Measurements from ENCODE around the gene ECSCR.
A peak's percentile ranks its signal among the peaks of the same experiment; 100 is the strongest.

The ECSCR gene

GRCh38 chr5:139438707-139439012 is 23.9 kb downstream of the ECSCR start:
- Histone ChIP-seq H3K27ac (ENCODE audit: low read length) (no peak overlapping the region), H3K4me1 (ENCODE audit: insufficient read depth, low read length) (peaks cover 7% of the 10 kb centered on the region; the same call in 1 of the 2 replicates), H3K36me3 (ENCODE audit: insufficient read depth, low read depth, low read length) (peaks cover 6% of the 10 kb centered on the region; the same call in 1 of the 2 replicates), H3K9me3 (ENCODE audit: insufficient read depth, low read depth, low read length) (no peaks in the 10 kb centered on the region), H3K4me3 (ENCODE audit: low read length) (peak overlapping the region; percentile 94), H3K9ac (ENCODE audit: low read depth, low read length) (peak overlapping the region; percentile 46; the same call in 1 of the 2 replicates), H3K27me3 (ENCODE audit: insufficient read depth, low read length) (no peaks in the 10 kb centered on the region)

- no peak overlapping the region for H3K9ac ChIP-seq (ENCODE audit: low read depth, low read length)
- no peak overlapping the region for H3K4me3 ChIP-seq (ENCODE audit: low read length)
- peaks cover 14% of the 10 kb centered on the region; the same call in 1 of the 2 replicates for H3K36me3 ChIP-seq (ENCODE audit: insufficient read depth, low read depth, low read length)
- no peaks in the 10 kb centered on the region for H3K9me3 ChIP-seq (ENCODE audit: insufficient read depth, low read depth, low read length)
- peaks cover 7% of the 10 kb centered on the region; the same call in 1 of the 2 replicates for H3K4me1 ChIP-seq (ENCODE audit: insufficient read depth, low read length)
- H3K27me3 ChIP-seq (ENCODE audit: insufficient read depth, low read length): no peaks in the 10 kb centered on the region
- no peak overlapping the region for H3K27ac ChIP-seq (ENCODE audit: low read length)
Measured at GRCh38 chr5:139435676-139436075, 26.9 kb downstream of the ECSCR start.

GRCh38 chr5:139431706-139432105 is 30.8 kb downstream of the ECSCR start:
- Histone ChIP-seq H3K9me3 (ENCODE audit: insufficient read depth, low read depth, low read length) (no peaks in the 10 kb centered on the region), H3K36me3 (ENCODE audit: insufficient read depth, low read depth, low read length) (peaks cover 34% of the 10 kb centered on the region), H3K4me1 (ENCODE audit: insufficient read depth, low read length) (no peaks in the 10 kb centered on the region)

GRCh38 chr5:139430015-139430414 is 32.5 kb downstream of the ECSCR start:
- H3K27me3 ChIP-seq (ENCODE audit: insufficient read depth, low read length): no peaks in the 10 kb centered on the region
- H3K9ac ChIP-seq (ENCODE audit: low read depth, low read length): no peak overlapping the region
- H3K4me3 ChIP-seq (ENCODE audit: low read length): no peak overlapping the region
- no peak overlapping the region for H3K27ac ChIP-seq (ENCODE audit: low read length)
- H3K9me3 ChIP-seq (ENCODE audit: insufficient read depth, low read depth, low read length): no peaks in the 10 kb centered on the region
- peaks cover 49% of the 10 kb centered on the region for H3K36me3 ChIP-seq (ENCODE audit: insufficient read depth, low read depth, low read length)
- no peaks in the 10 kb centered on the region for H3K4me1 ChIP-seq (ENCODE audit: insufficient read depth, low read length)

More at GRCh38 chr5:139431706-139432105, 30.8 kb downstream of the ECSCR start:
- H3K27me3 ChIP-seq (ENCODE audit: insufficient read depth, low read length): no peaks in the 10 kb centered on the region
- H3K27ac ChIP-seq (ENCODE audit: low read length): no peak overlapping the region
- H3K4me3 ChIP-seq (ENCODE audit: low read length): no peak overlapping the region
- no peak overlapping the region for H3K9ac ChIP-seq (ENCODE audit: low read depth, low read length)

- Histone ChIP-seq H3K4me3 (ENCODE audit: low read length) (no peak overlapping the region), H3K9me3 (ENCODE audit: insufficient read depth, low read depth, low read length) (no peaks in the 10 kb centered on the region), H3K27me3 (ENCODE audit: insufficient read depth, low read length) (no peaks in the 10 kb centered on the region), H3K27ac (ENCODE audit: low read length) (no peak overlapping the region), H3K9ac (ENCODE audit: low read depth, low read length) (no peak overlapping the region), H3K4me1 (ENCODE audit: insufficient read depth, low read length) (no peaks in the 10 kb centered on the region), H3K36me3 (ENCODE audit: insufficient read depth, low read depth, low read length) (peaks cover 69% of the 10 kb centered on the region)
Measured at GRCh38 chr5:139426203-139426885, 36.2 kb downstream of the ECSCR start.

GRCh38 chr5:139425497-139425896 is 37.0 kb downstream of the ECSCR start:
- no peaks in the 10 kb centered on the region for H3K4me1 ChIP-seq (ENCODE audit: insufficient read depth, low read length)
- H3K27ac ChIP-seq (ENCODE audit: low read length): no peak overlapping the region
- H3K4me3 ChIP-seq (ENCODE audit: low read length): no peak overlapping the region
- peaks cover 76% of the 10 kb centered on the region for H3K36me3 ChIP-seq (ENCODE audit: insufficient read depth, low read depth, low read length)
- no peaks in the 10 kb centered on the region for H3K9me3 ChIP-seq (ENCODE audit: insufficient read depth, low read depth, low read length)
- no peak overlapping the region for H3K9ac ChIP-seq (ENCODE audit: low read depth, low read length)
- no peaks in the 10 kb centered on the region for H3K27me3 ChIP-seq (ENCODE audit: insufficient read depth, low read length)

- H3K4me1 ChIP-seq (ENCODE audit: insufficient read depth, low read length): peaks cover 8% of the 10 kb centered on the region; the same call in 1 of the 2 replicates
- peaks cover 74% of the 10 kb centered on the region for H3K36me3 ChIP-seq (ENCODE audit: insufficient read depth, low read depth, low read length)
- H3K27ac ChIP-seq (ENCODE audit: low read length): no peak overlapping the region
- no peaks in the 10 kb centered on the region for H3K27me3 ChIP-seq (ENCODE audit: insufficient read depth, low read length)
- H3K9me3 ChIP-seq (ENCODE audit: insufficient read depth, low read depth, low read length): no peaks in the 10 kb centered on the region
- no peak overlapping the region for H3K9ac ChIP-seq (ENCODE audit: low read depth, low read length)
- no peak overlapping the region for H3K4me3 ChIP-seq (ENCODE audit: low read length)
Measured at GRCh38 chr5:139422307-139422893, 40.1 kb downstream of the ECSCR start.

- Histone ChIP-seq H3K9ac (ENCODE audit: low read depth, low read length) (no peak overlapping the region), H3K27me3 (ENCODE audit: insufficient read depth, low read length) (no peaks in the 10 kb centered on the region), H3K4me1 (ENCODE audit: insufficient read depth, low read length) (peaks cover 8% of the 10 kb centered on the region; the same call in 1 of the 2 replicates), H3K9me3 (ENCODE audit: insufficient read depth, low read depth, low read length) (no peaks in the 10 kb centered on the region), H3K4me3 (ENCODE audit: low read length) (no peak overlapping the region), H3K27ac (ENCODE audit: low read length) (no peak overlapping the region), H3K36me3 (ENCODE audit: insufficient read depth, low read depth, low read length) (peaks cover 60% of the 10 kb centered on the region)
Measured at GRCh38 chr5:139419226-139420192, 43.0 kb downstream of the ECSCR start.

- H3K27me3 ChIP-seq (ENCODE audit: insufficient read depth, low read length): no peaks in the 10 kb centered on the region
- H3K4me1 ChIP-seq (ENCODE audit: insufficient read depth, low read length): peaks cover 8% of the 10 kb centered on the region; the same call in 1 of the 2 replicates
- H3K9ac ChIP-seq (ENCODE audit: low read depth, low read length): no peak overlapping the region
- peaks cover 61% of the 10 kb centered on the region for H3K36me3 ChIP-seq (ENCODE audit: insufficient read depth, low read depth, low read length)
- H3K9me3 ChIP-seq (ENCODE audit: insufficient read depth, low read depth, low read length): no peaks in the 10 kb centered on the region
- no peak overlapping the region for H3K27ac ChIP-seq (ENCODE audit: low read length)
- no peak overlapping the region for H3K4me3 ChIP-seq (ENCODE audit: low read length)
Measured at GRCh38 chr5:139418793-139419192, 43.8 kb downstream of the ECSCR start.

- no peaks in the 10 kb centered on the region for H3K9me3 ChIP-seq (ENCODE audit: insufficient read depth, low read depth, low read length)
- peaks cover 8% of the 10 kb centered on the region; the same call in 1 of the 2 replicates for H3K4me1 ChIP-seq (ENCODE audit: insufficient read depth, low read length)
- H3K36me3 ChIP-seq (ENCODE audit: insufficient read depth, low read depth, low read length): peaks cover 64% of the 10 kb centered on the region
- H3K4me3 ChIP-seq (ENCODE audit: low read length): no peak overlapping the region
- H3K27ac ChIP-seq (ENCODE audit: low read length): no peak overlapping the region
- no peak overlapping the region for H3K9ac ChIP-seq (ENCODE audit: low read depth, low read length)
- no peaks in the 10 kb centered on the region for H3K27me3 ChIP-seq (ENCODE audit: insufficient read depth, low read length)
Measured at GRCh38 chr5:139417214-139417613, 45.3 kb downstream of the ECSCR start.

GRCh38 chr5:139416651-139417050 is 45.9 kb downstream of the ECSCR start:
- Histone ChIP-seq H3K36me3 (ENCODE audit: insufficient read depth, low read depth, low read length) (peaks cover 63% of the 10 kb centered on the region), H3K27ac (ENCODE audit: low read length) (no peak overlapping the region)

More at GRCh38 chr5:139416651-139417050, 45.9 kb downstream of the ECSCR start:
- Histone ChIP-seq H3K9ac (ENCODE audit: low read depth, low read length) (no peak overlapping the region), H3K4me3 (ENCODE audit: low read length) (no peak overlapping the region), H3K4me1 (ENCODE audit: insufficient read depth, low read length) (peaks cover 8% of the 10 kb centered on the region; the same call in 1 of the 2 replicates), H3K9me3 (ENCODE audit: insufficient read depth, low read depth, low read length) (no peaks in the 10 kb centered on the region), H3K27me3 (ENCODE audit: insufficient read depth, low read length) (no peaks in the 10 kb centered on the region)
